GM23338 (cell line): ENCODE measurements around the gene ZNF394. TPM values are rescaled to one million over a fixed set of nuclear protein-coding genes. Genes with fewer than 3 reads are reported as not detected.

Experiments
- ATAC-seq: fragments of 200-7000 bp; cut with Tn5 transposase; 3 replicates; pipeline ENCODE4 v1.9.1; 2020
- DNase-seq: peaks from one replicate; pipeline ENCODE4 v3.0.0-alpha.2; 2015; ENCODE audit warnings: low spot score
- H2AFZ ChIP-seq: fragments of 200-600 bp; sonication (generic); 2 replicates; pipeline ENCODE4 v1.8.0; 2016; ENCODE audit warnings: antibody characterized with exemption, mild to moderate bottlenecking, moderate library complexity
- H3F3A ChIP-seq: fragments of 200-600 bp; sonication (generic); replicated peaks from 2 replicates; pipeline ENCODE4 v1.8.0; 2017; ENCODE audit warnings: antibody characterized with exemption, mixed run types, low read depth
- H3K27ac ChIP-seq: fragments of 200-600 bp; sonication (generic); 2 replicates; pipeline ENCODE4 v1.6.1; 2016; ENCODE audit warnings: low read depth
- H3K27me3 ChIP-seq: fragments of 200-600 bp; sonication (generic); 2 replicates; pipeline ENCODE4 v1.8.0; 2016; ENCODE audit warnings: mild to moderate bottlenecking, mixed run types, moderate library complexity; ENCODE audit not compliant: insufficient read depth
- H3K36me3 ChIP-seq: fragments of 200-600 bp; sonication (generic); 2 replicates; pipeline ENCODE4 v1.8.0; 2016; ENCODE audit warnings: mild to moderate bottlenecking; ENCODE audit not compliant: insufficient read depth
- H3K4me1 ChIP-seq: fragments of 200-600 bp; sonication (generic); 2 replicates; pipeline ENCODE4 v1.8.0; 2016; ENCODE audit warnings: mild to moderate bottlenecking, moderate library complexity; ENCODE audit not compliant: insufficient read depth
- H3K4me2 ChIP-seq: fragments of 200-600 bp; sonication (generic); 2 replicates; pipeline ENCODE4 v1.7.1; 2017; ENCODE audit warnings: mixed run types
- H3K4me3 ChIP-seq: fragments of 200-600 bp; sonication (generic); 2 replicates; pipeline ENCODE4 v1.6.1; 2016; ENCODE audit warnings: mixed run types
- H3K79me2 ChIP-seq: fragments of 200-600 bp; sonication (generic); replicated peaks from 2 replicates; pipeline ENCODE4 v1.8.0; 2017; ENCODE audit warnings: mild to moderate bottlenecking; ENCODE audit not compliant: insufficient read depth
- H3K9me2 ChIP-seq: fragments of 200-600 bp; sonication (generic); 2 replicates; pipeline ENCODE4 v1.8.0; 2017; ENCODE audit not compliant: insufficient read depth
- H4K20me1 ChIP-seq: fragments of 200-600 bp; sonication (generic); replicated peaks from 2 replicates; pipeline ENCODE4 v1.8.0; 2017; ENCODE audit warnings: mild to moderate bottlenecking; ENCODE audit not compliant: insufficient read depth
- H3K27ac Mint-ChIP-seq: 2 replicates; pipeline ENCODE4 v1.8.0; 2020; ENCODE audit warnings: inconsistent platforms, mild to moderate bottlenecking, moderate library complexity, mixed read lengths
- H3K27me3 Mint-ChIP-seq: 3 replicates; pipeline ENCODE4 v1.8.0; 2022; ENCODE audit warnings: low read depth, mild to moderate bottlenecking, moderate library complexity, mixed read lengths, inconsistent platforms; ENCODE audit not compliant: insufficient read depth, poor library complexity
- H3K36me3 Mint-ChIP-seq: 3 replicates; pipeline ENCODE4 v1.8.0; 2021; ENCODE audit warnings: low read depth, mild to moderate bottlenecking, inconsistent platforms, moderate library complexity, mixed read lengths
- H3K4me1 Mint-ChIP-seq: 3 replicates; pipeline ENCODE4 v1.8.0; 2020; ENCODE audit warnings: mild to moderate bottlenecking, inconsistent platforms, mixed read lengths
- H3K4me3 Mint-ChIP-seq: 3 replicates; pipeline ENCODE4 v1.8.0; 2021; ENCODE audit warnings: moderate library complexity, mild to moderate bottlenecking, inconsistent platforms, mixed read lengths
- H3K9me3 Mint-ChIP-seq: 3 replicates; pipeline ENCODE4 v1.8.0; 2020; ENCODE audit warnings: moderate library complexity, mild to moderate bottlenecking, inconsistent platforms, mixed read lengths
- STAT1 ChIP-seq: IDR thresholded peaks from one replicate; pipeline ENCODE4 v1.6.1; 2016; ENCODE audit warnings: antibody characterized with exemption; ENCODE audit not compliant: unreplicated experiment
- polyA plus RNA-seq: library from polyadenylated mRNA; unstranded; fragments of >200 nt; fragmentation: Nextera tagmentation; extraction: Ambion mirVana; gene quantifications from 2 replicates; pipeline ENCODE4 v1.2.1, GENCODE V29; 2016
- total RNA-seq: library from RNA; depleted of rRNA; stranded (reverse); fragments of >200 nt; shearing (Covaris generic); gene quantifications from 2 replicates; pipeline ENCODE4 v1.2.3, GENCODE V29; 2014
- TF ChIP-seq, protein P1 (sequence below): fragments of 250-450 bp; sonication (Bioruptor Pico); IDR thresholded peaks from 2 replicates; pipeline ENCODE4 v1.5.0; 2020; ENCODE audit warnings: mild to moderate bottlenecking, moderate library complexity
- TF ChIP-seq, protein P2 (sequence below), 2 experiments: fragments of 200-600 bp in 1 of 2; sonication (generic) in 1 of 2; conservative IDR thresholded peaks; 2 replicates each; pipeline versions ENCODE4 v1.5.1 to v1.6.1; 2016 to 2017; ENCODE audit warnings: antibody characterized with exemption in 2 of 2, low read depth in 2 of 2, mild to moderate bottlenecking in 2 of 2, moderate library complexity in 1 of 2

Gene ZNF394
- total and polyA plus RNA-seq, 2 experiments from 2014 or later = 12.6 to 26.9 TPM

DNA sequence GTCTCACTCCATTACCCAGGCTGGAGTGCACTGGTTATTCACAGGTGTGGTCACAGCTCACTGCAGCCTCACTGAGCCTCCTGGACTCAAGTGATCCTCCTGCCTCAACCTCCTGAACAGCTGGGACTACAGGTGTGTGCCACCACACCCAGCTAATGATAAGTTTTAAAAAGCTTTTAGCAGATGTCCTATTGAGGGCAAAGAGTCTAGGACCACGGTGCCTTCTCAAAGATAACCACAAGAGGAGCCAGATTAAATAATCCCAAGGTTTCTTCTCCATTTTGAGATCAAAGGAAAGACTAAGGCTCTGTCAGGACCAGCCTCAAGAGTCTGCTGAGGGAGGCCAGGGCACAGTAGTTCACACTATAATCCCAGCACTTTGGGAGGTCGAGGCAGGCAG, 38.9 kb downstream of the ZNF394 start:
- H3K36me3 ChIP-seq = peaks cover 16% of the 10 kb centered on the region
- H3K79me2 ChIP-seq = peaks cover 81% of the 10 kb centered on the region

More for the DNA sequence above, 38.9 kb downstream of the ZNF394 start:
- H3K9me2 ChIP-seq = no peaks in the 10 kb centered on the region
- peaks cover 49% of the 10 kb centered on the region for H3F3A ChIP-seq
- H3K4me3 ChIP-seq = no peak overlapping the region
- no peak overlapping the region for H3K27ac ChIP-seq
- H3K4me2 ChIP-seq = no peak overlapping the region
- H3K4me1 ChIP-seq = peaks cover 6% of the 10 kb centered on the region
- ATAC-seq (no peak), DNase-seq (peak; percentile 35)
- no peaks in the 10 kb centered on the region for H3K27me3 ChIP-seq
- no peak overlapping the region for H3K27ac Mint-ChIP-seq
- H3K9me3 Mint-ChIP-seq = no peaks in the 10 kb centered on the region
- H4K20me1 ChIP-seq = peaks cover 43% of the 10 kb centered on the region
- TF ChIP-seq STAT1 = no peak
- TF ChIP-seq, protein P1, sequence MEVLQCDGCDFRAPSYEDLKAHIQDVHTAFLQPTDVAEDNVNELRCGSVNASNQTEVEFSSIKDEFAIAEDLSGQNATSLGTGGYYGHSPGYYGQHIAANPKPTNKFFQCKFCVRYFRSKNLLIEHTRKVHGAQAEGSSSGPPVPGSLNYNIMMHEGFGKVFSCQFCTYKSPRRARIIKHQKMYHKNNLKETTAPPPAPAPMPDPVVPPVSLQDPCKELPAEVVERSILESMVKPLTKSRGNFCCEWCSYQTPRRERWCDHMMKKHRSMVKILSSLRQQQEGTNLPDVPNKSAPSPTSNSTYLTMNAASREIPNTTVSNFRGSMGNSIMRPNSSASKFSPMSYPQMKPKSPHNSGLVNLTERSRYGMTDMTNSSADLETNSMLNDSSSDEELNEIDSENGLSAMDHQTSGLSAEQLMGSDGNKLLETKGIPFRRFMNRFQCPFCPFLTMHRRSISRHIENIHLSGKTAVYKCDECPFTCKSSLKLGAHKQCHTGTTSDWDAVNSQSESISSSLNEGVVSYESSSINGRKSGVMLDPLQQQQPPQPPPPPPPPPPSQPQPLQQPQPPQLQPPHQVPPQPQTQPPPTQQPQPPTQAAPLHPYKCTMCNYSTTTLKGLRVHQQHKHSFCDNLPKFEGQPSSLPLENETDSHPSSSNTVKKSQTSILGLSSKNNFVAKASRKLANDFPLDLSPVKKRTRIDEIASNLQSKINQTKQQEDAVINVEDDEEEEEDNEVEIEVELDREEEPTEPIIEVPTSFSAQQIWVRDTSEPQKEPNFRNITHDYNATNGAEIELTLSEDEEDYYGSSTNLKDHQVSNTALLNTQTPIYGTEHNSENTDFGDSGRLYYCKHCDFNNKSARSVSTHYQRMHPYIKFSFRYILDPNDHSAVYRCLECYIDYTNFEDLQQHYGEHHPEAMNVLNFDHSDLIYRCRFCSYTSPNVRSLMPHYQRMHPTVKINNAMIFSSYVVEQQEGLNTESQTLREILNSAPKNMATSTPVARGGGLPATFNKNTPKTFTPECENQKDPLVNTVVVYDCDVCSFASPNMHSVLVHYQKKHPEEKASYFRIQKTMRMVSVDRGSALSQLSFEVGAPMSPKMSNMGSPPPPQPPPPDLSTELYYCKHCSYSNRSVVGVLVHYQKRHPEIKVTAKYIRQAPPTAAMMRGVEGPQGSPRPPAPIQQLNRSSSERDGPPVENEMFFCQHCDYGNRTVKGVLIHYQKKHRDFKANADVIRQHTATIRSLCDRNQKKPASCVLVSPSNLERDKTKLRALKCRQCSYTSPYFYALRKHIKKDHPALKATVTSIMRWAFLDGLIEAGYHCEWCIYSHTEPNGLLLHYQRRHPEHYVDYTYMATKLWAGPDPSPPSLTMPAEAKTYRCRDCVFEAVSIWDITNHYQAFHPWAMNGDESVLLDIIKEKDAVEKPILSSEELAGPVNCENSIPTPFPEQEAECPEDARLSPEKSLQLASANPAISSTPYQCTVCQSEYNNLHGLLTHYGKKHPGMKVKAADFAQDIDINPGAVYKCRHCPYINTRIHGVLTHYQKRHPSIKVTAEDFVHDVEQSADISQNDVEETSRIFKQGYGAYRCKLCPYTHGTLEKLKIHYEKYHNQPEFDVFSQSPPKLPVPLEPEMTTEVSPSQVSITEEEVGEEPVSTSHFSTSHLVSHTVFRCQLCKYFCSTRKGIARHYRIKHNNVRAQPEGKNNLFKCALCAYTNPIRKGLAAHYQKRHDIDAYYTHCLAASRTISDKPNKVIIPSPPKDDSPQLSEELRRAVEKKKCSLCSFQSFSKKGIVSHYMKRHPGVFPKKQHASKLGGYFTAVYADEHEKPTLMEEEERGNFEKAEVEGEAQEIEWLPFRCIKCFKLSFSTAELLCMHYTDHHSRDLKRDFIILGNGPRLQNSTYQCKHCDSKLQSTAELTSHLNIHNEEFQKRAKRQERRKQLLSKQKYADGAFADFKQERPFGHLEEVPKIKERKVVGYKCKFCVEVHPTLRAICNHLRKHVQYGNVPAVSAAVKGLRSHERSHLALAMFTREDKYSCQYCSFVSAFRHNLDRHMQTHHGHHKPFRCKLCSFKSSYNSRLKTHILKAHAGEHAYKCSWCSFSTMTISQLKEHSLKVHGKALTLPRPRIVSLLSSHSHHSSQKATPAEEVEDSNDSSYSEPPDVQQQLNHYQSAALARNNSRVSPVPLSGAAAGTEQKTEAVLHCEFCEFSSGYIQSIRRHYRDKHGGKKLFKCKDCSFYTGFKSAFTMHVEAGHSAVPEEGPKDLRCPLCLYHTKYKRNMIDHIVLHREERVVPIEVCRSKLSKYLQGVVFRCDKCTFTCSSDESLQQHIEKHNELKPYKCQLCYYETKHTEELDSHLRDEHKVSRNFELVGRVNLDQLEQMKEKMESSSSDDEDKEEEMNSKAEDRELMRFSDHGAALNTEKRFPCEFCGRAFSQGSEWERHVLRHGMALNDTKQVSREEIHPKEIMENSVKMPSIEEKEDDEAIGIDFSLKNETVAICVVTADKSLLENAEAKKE = no peak
- TF ChIP-seq, protein P2, sequence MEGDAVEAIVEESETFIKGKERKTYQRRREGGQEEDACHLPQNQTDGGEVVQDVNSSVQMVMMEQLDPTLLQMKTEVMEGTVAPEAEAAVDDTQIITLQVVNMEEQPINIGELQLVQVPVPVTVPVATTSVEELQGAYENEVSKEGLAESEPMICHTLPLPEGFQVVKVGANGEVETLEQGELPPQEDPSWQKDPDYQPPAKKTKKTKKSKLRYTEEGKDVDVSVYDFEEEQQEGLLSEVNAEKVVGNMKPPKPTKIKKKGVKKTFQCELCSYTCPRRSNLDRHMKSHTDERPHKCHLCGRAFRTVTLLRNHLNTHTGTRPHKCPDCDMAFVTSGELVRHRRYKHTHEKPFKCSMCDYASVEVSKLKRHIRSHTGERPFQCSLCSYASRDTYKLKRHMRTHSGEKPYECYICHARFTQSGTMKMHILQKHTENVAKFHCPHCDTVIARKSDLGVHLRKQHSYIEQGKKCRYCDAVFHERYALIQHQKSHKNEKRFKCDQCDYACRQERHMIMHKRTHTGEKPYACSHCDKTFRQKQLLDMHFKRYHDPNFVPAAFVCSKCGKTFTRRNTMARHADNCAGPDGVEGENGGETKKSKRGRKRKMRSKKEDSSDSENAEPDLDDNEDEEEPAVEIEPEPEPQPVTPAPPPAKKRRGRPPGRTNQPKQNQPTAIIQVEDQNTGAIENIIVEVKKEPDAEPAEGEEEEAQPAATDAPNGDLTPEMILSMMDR (conservative IDR thresholded peaks at IDR 0.05; ENCODE audit: low read depth in 2 of 2) = 0 out of 4 replicates have a peak, but pooled peaks of 1 of the 2 experiments have one; percentile 11
- H2AFZ ChIP-seq = no peak overlapping the region
- H3K27me3 Mint-ChIP-seq = peaks cover 21% of the 10 kb centered on the region
- no peak overlapping the region for H3K4me3 Mint-ChIP-seq
- peaks cover 83% of the 10 kb centered on the region for H3K36me3 Mint-ChIP-seq
- H3K4me1 Mint-ChIP-seq = peaks cover 12% of the 10 kb centered on the region; the same call in 2 of the 3 replicates
